ENCODE results near the gene PHC2.
"Not testable (repeated sequence)": the region's sequence is repeated elsewhere in the genome, so short reads cannot be mapped to it uniquely, and the experiment has no call there.

DNA sequence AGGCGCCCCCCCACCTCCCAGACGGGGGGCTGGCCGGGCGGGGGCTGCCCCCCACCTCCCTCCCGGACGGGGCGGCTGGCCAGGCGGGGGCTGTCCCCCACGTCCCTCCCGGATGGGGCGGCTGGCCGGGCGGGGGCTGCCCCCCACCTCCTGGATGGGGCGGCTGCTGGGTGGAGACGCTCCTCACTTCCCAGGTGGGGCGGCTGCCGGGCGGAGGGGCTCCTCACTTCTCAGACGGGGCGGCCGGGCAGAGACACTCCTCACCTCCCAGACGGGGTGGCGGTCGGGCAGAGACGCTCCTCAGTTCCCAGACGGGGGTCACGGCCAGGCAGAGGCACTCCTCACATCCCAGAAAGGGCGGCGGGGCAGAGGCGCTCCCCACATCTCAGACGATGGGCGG, 121.5 kb downstream of the PHC2 start:
- not testable (repeated sequence) for TF ChIP-seq POLR2A, EP300, POLR2AphosphoS5 (IDR thresholded peaks at IDR 0.05)
- TF ChIP-seq, protein P1, sequence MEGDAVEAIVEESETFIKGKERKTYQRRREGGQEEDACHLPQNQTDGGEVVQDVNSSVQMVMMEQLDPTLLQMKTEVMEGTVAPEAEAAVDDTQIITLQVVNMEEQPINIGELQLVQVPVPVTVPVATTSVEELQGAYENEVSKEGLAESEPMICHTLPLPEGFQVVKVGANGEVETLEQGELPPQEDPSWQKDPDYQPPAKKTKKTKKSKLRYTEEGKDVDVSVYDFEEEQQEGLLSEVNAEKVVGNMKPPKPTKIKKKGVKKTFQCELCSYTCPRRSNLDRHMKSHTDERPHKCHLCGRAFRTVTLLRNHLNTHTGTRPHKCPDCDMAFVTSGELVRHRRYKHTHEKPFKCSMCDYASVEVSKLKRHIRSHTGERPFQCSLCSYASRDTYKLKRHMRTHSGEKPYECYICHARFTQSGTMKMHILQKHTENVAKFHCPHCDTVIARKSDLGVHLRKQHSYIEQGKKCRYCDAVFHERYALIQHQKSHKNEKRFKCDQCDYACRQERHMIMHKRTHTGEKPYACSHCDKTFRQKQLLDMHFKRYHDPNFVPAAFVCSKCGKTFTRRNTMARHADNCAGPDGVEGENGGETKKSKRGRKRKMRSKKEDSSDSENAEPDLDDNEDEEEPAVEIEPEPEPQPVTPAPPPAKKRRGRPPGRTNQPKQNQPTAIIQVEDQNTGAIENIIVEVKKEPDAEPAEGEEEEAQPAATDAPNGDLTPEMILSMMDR (IDR thresholded peaks at IDR 0.05) = not testable (repeated sequence)
